Measurements from ENCODE around the gene APOBEC2.

DNA sequence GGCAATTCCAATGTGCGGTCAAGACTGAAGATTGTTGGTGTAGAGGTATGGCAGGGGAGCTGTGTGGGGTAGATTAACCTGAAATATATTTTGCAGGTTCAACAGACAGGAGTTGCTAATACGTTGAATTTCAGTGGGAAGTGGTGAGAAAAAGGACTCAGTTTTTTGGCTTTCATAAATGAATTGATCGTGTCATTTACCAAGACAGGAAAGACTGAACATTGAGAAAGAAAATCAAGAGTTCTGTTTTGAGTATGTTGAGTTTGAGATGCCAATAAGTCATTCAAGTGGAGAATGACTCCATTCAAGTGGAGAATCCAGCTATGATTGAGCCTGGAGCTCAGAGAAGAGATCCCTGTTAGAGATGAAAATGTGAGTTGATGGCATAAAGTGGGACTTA, 50.8 kb downstream of the APOBEC2 start:
- TF ChIP-seq POLR2A (IDR thresholded peaks at IDR 0.05) = no peak
- TF ChIP-seq, protein P1, sequence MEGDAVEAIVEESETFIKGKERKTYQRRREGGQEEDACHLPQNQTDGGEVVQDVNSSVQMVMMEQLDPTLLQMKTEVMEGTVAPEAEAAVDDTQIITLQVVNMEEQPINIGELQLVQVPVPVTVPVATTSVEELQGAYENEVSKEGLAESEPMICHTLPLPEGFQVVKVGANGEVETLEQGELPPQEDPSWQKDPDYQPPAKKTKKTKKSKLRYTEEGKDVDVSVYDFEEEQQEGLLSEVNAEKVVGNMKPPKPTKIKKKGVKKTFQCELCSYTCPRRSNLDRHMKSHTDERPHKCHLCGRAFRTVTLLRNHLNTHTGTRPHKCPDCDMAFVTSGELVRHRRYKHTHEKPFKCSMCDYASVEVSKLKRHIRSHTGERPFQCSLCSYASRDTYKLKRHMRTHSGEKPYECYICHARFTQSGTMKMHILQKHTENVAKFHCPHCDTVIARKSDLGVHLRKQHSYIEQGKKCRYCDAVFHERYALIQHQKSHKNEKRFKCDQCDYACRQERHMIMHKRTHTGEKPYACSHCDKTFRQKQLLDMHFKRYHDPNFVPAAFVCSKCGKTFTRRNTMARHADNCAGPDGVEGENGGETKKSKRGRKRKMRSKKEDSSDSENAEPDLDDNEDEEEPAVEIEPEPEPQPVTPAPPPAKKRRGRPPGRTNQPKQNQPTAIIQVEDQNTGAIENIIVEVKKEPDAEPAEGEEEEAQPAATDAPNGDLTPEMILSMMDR (IDR thresholded peaks at IDR 0.05) = no peak
